NCI-H187 (cell line): Measurements from ENCODE around the gene TBXA2R.
"Not testable (repeated sequence)": the region's sequence is repeated elsewhere in the genome, so short reads cannot be mapped to it uniquely, and the experiment has no call there.

Experiments used
- DNase-seq, 2 experiments: peaks; one replicate each; lab custom pipeline; 2025; lab: John Stamatoyannopoulos, UW

Gene TBXA2R

GRCh38 chr19:3606690-3607289 is at the start of gene TBXA2R:
TBXA2R (minus strand) TSS chr19:3606875; CDS start chr19:3600634, 6,241 bp downstream.
- no peak for DNase-seq

DNA sequence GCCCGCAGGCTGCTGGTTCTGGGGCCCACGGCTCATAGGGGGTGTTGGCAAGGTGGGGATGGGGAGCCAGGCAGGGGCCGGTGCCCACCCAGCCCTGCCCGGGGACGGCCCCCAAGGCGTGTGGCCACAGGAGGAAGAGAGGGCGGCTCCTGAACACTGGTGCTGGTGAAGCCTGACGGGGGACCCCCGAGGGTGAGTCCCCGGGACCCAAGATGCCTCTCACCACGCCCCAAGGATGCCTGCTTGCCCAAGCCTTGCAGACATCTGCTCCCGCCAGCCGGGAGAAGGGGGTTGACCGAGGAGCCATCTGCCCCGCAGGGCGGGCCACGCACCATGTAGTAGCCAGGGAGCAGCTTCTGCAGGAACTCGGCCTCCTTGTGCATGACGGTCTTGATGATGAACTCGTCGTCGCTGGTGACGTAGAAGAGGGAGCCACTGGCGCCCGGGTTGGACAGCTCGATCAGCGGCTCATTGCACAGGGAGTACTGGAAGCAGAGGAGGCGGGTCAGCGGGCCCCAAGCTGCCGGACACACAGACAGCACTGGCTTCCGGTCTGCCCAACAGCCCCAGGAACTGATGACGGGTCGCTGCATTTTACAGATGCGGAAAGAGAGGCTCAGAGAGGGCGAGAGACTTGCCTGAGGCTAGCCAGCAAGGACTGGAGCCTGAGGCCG is 49.5 kb upstream of the TBXA2R start:
- no peak for DNase-seq

- no peak for DNase-seq
These were observed 48.9 kb upstream of the TBXA2R start for GRCh38 chr19:3655402-3656072.

DNA sequence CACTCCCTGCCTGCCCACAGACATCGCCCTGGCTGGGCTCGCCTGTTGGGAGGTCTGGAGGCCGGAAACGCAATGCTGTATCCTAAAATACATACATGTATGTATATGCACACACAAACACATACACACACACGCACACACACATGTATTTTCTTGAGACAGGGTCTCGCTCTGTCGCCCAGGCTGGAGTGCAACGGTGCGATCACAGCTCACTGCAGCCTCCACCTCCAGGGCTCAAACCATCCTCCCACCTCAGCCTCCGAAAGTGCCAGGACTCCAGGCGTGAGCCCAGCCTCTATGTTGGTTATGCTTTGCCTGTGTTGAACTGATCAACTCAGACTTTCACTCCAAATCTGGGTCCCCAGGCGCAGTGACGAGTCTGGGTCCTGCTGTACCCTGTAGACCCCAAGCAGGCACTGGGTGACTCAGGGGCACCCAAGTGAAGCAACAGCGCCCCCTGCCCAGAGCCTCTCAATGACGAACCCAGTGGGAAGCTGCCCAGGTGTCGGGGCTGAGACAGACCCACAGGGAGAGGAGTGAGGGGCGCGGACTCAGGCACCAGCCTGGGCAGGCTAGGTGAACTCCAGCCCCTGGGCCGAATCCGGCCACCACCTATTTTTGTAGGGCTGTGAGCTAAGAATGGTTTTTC is 47.3 kb upstream of the TBXA2R start:
- DNase-seq = no peak

GRCh38 chr19:3653081-3653795 is 46.6 kb upstream of the TBXA2R start:
- DNase-seq = no peak

DNA sequence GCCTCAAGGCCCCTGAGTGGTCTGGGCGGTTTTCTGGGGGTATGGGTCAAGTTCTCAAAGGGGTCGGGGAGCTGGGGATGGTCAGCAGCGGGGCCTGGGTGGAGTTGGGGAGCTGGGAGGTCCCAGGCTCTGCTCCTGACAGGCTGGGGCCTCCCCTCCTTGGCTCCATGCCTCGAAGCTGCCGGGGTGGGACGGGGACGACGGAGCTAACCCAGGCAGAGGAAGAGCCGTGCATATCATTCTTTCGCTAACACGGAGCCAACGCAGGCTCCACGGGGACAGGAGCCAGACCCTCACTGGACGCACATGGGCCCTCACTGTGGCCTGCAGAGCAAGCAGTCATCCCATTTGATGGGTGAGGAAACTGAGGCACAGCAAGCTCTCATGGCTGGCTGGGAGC is 45.7 kb upstream of the TBXA2R start:
- no peak for DNase-seq

DNA sequence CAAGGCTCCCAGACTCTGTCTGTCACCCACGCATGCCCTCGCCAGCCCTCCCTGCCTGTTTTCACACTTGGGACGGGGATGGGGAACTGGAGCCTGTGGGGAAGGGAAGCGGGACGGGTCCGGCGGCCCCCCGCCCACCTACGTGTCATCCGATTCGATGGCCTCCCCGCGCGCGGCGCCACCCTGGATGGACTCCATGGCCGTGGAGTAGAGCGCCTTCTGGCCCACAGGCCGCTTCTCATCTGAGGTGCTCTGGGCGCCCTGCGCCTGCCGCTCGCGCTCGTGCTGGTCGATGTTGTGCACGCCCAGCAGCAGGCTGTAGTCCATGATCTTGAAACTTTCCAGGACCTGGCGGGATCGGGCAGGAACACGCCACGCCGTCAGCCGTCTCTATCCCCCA is 45.0 kb upstream of the TBXA2R start:
- DNase-seq = no peak

- no peak for DNase-seq
These were observed 43.2 kb upstream of the TBXA2R start for GRCh38 chr19:3649888-3650287.

DNA sequence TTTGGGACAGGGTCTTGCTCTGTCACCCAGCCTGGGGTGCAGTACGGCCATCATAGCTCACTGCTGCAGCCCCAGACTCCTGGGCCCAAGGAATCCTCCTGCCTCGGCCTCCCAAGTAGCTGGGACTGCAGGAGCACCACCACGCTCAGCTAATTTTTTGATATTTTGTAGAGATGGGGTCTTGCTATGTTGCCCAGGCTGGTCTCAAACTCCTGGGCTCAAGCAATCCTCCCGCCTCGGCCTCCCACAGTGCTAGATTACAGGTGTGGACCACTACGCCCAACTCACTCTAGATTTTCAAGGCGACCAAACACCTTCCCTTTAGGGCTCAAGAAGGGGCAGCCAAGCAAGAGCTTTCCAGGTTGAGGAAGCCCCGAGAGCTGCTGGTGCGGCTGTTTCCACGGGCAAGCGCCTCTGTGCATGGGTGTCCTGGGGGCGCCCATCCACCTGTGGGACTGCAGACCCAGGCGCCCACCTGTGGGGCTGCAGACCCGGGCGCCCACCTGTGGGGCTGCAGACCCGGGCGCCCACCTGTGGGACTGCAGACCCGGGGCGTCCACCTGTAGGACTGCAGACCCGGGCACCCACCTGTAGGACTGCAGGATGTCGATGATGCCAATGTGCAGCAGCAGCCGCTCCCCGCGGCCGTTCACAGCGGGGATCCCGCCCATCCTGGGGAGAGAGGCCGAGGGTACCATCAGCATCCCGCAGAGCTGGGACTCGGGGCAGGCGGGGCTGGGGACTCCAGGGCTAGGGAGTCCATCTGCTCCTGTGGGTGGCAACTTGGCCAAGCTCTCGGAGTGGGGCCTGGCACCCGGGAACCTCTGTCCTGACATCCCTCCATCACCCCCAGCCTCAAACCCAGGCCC is 41.6 kb upstream of the TBXA2R start:
- DNase-seq = no peak

GRCh38 chr19:3647102-3647501 is 40.4 kb upstream of the TBXA2R start:
- not testable (repeated sequence) for DNase-seq

GRCh38 chr19:3646336-3647092 is 39.8 kb upstream of the TBXA2R start:
- DNase-seq = no peak

GRCh38 chr19:3645726-3646125 is 39.1 kb upstream of the TBXA2R start:
- DNase-seq = no peak

GRCh38 chr19:3645067-3645396 is 38.4 kb upstream of the TBXA2R start:
- DNase-seq = no peak

DNA sequence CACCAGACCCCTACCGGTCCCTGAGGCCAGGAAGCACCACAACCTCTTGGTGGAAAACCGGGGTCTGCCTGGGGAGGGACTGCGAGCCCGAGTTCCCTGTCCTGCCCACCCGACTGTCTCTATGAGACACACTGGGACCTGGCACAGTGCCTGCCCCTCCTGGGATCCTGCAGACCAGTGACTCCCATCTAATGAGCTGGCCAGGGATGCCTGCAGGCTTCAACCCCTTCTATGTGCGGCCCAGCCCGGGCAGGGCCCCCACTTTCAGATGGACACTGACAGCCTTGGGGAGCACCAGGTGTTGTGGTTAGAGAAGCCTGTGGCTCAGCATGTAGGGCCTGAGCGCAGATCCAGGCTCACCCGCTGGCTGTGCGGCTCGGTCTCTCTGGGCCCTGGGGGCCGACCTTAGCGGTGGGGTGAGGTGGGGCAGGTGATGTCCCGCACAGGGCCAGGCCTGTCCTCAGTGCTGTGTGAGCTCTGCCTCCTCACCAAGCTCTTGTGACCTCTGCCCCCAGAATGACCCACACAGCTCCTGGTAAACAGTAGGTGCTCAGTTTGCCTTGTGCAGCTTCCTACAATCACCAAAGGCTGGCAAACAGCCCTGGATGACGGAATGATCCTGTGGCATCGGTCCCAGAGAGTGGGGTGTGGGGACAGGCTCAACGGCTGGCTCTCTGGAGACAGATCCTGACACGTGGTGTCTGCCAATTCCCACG is 37.8 kb upstream of the TBXA2R start:
- no peak for DNase-seq

DNA sequence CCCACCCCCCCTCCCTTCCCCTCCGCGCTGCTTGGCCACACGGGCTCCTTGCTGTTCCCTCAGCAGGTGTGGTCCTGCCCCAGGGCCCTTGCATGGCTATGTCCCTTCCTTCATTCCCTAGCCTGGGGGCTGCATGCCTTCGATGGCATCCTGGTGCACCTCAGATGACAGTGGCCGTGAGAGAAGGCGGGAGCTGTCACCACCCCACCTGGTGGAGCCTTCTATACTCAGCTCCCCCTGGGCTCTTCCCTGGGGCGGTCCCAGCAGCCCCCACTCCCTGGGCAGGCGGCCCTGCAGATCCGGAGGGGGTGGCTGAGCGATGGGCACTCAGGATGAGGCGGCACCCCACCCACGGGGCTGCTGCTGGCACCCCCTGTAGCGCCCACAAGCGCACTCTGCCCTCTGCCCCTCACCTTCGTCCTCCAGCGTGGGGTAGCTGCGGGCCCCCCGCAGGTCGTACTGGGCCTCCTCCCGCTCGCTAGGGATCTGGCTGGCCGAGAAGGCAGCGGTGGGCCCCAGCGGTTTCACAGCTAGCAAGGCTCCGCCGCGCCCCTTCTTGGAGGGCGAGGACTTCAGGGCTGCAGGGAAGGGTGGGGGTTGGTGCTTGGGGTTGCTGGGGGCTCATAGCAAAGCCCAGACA is 37.1 kb upstream of the TBXA2R start:
- no peak for DNase-seq

DNA sequence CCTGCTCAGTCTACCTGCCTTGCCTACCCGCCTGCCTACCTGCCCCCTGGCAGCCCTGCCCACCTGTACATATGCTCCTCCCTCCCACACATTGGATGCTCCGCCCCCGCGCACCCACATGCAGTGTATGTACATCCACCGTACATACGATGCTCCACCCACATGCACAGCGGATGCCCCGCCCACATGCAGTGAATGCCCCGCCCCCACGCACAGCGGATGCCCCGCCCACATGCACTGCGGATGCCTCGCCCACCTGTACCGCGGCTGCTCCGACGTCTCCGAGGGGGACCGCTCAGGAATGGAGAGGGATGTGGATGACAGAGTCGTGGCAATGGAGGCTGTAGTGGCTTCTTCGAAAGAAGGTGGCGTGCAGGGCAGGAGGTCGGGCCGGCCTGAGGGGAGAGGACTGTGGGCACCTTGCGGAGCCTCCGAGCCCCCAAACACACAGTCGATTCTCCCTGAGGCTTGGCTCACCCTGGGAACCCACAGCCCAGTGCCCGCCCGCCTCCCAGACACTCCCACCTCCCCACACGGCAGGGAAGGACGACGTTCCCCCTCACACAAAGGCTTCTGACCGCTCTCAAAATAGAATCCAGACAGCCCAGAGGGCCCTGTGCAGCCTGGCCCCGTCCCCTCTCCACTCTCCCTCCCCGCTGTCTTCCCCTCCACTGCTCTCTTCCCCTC is 36.5 kb upstream of the TBXA2R start:
- DNase-seq = no peak

- no peak for DNase-seq
These were observed 35.6 kb upstream of the TBXA2R start for GRCh38 chr19:3642296-3642695.

DNA sequence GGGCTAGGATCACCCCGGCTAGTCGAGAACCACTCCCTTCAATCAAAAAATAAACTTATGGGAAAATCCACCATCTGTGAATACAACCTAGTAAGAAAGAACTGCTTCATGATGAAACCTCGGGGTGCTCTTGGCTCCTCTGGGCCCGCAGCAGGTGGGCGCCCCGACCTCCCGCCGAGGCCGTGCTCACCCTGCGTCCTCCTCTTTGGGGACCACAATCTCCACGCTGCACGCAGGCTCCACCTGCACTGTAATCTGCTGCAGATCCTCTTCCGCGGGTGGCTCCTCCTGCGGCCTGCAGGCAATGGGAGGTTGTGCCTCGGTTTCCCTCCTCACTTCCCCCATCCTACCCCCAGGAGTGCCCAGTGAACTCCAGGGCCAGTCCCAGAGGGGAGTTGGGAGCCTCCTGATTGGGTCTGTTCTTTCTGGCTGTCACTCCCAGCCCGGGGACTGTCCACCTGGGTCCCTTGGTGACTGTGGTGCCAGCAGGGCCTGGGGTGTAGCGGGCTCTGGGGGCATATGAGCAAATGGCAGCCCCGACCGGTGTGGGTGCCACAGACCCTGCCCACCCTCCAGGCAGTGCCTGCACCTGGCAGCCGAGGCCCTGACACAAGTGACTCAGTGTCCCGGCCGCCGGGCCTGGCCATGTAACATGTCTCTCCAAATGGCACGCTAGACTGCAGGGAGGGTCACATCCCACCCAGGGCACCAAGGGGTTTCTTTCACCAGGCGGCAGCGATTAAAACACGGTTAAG is 35.0 kb upstream of the TBXA2R start:
- no peak for DNase-seq
